Neuronal stem cell (in vitro differentiated cells): ENCODE measurements around the gene NFATC2.

Experiments
- DNase-seq: peaks from one replicate; pipeline ENCODE4 v3.0.0-alpha.2; 2013; ENCODE audit warnings: low spot score
- H2AFZ ChIP-seq: one replicate; pipeline ENCODE4 v1.6.1; 2013; ENCODE audit warnings: mild to moderate bottlenecking, low read length, inconsistent platforms
- H2AK5ac ChIP-seq: 2 replicates; pipeline ENCODE4 v1.6.1; 2013; ENCODE audit warnings: low read depth, mild to moderate bottlenecking, inconsistent platforms, low read length, moderate library complexity, mixed read lengths
- H2BK120ac ChIP-seq: 2 replicates; pipeline ENCODE4 v1.6.1; 2013; ENCODE audit warnings: low read depth, mild to moderate bottlenecking, inconsistent platforms, low read length, moderate library complexity, mixed read lengths
- H2BK12ac ChIP-seq: one replicate; pipeline ENCODE4 v1.6.1; 2013; ENCODE audit warnings: low read length, inconsistent platforms
- H2BK15ac ChIP-seq: 2 replicates; pipeline ENCODE4 v1.6.1; 2013; ENCODE audit warnings: mild to moderate bottlenecking, low read length, inconsistent platforms, mixed read lengths
- H2BK5ac ChIP-seq: one replicate; pipeline ENCODE4 v1.6.1; 2013; ENCODE audit warnings: inconsistent platforms, mild to moderate bottlenecking, low read length, moderate library complexity
- H3K14ac ChIP-seq: one replicate; pipeline ENCODE4 v1.6.1; 2013; ENCODE audit warnings: low read length, inconsistent platforms
- H3K18ac ChIP-seq: 2 replicates; pipeline ENCODE4 v1.6.1; 2013; ENCODE audit warnings: low read length, inconsistent platforms
- H3K23ac ChIP-seq: 2 replicates; pipeline ENCODE4 v1.6.1; 2013; ENCODE audit warnings: low read depth, mild to moderate bottlenecking, mixed read lengths, low read length, inconsistent platforms; ENCODE audit not compliant: poor library complexity
- H3K27ac ChIP-seq: replicated peaks from 3 replicates; pipeline ENCODE4 v1.5.1; 2013; ENCODE audit warnings: low read length, inconsistent platforms
- H3K27me3 ChIP-seq, 3 experiments: 2 replicates each; pipeline ENCODE4 v1.6.1; 2013; ENCODE audit warnings: low read length in 3 of 3, mild to moderate bottlenecking in 2 of 3, inconsistent platforms in 1 of 3, low read depth in 1 of 3, mixed read lengths in 1 of 3, moderate library complexity in 1 of 3; ENCODE audit not compliant: control insufficient read depth in 3 of 3, insufficient read depth in 3 of 3
- H3K36me3 ChIP-seq, 2 donors: replicated peaks in 1 of 2; 2 replicates each; pipeline ENCODE4 v1.6.1; 2013; ENCODE audit warnings: low read length in 2 of 2; ENCODE audit not compliant: control insufficient read depth in 2 of 2, insufficient read depth in 2 of 2
- H3K4ac ChIP-seq: 2 replicates; pipeline ENCODE4 v1.6.1; 2013; ENCODE audit warnings: inconsistent platforms, mild to moderate bottlenecking, low read length, moderate library complexity
- H3K4me1 ChIP-seq, 2 donors: 1 replicate in 1 of 2; 2 replicates in 1 of 2; pipeline ENCODE4 v1.6.1; 2013; ENCODE audit warnings: low read length in 2 of 2, low read depth in 1 of 2; ENCODE audit not compliant: control insufficient read depth in 2 of 2, insufficient read depth in 1 of 2
- H3K4me2 ChIP-seq: one replicate; pipeline ENCODE4 v1.6.1; 2013; ENCODE audit warnings: mild to moderate bottlenecking, low read length, inconsistent platforms; ENCODE audit not compliant: insufficient read depth, poor library complexity, severe bottlenecking
- H3K4me3 ChIP-seq, 2 donors: 2 replicates each; pipeline ENCODE4 v1.5.1; 2013; ENCODE audit warnings: low read length in 2 of 2, mild to moderate bottlenecking in 2 of 2, inconsistent platforms in 1 of 2, moderate library complexity in 1 of 2
- H3K79me1 ChIP-seq: one replicate; pipeline ENCODE4 v1.6.1; 2013; ENCODE audit warnings: low read depth, mild to moderate bottlenecking, inconsistent platforms, low read length, moderate library complexity
- H3K9ac ChIP-seq: one replicate; pipeline ENCODE4 v1.6.1; 2013; ENCODE audit warnings: mild to moderate bottlenecking, low read depth, low read length, inconsistent platforms; ENCODE audit not compliant: poor library complexity
- H3K9me3 ChIP-seq, 2 donors: replicated peaks in 1 of 2; 2 replicates each; pipeline versions ENCODE3 to v1.6.1; 2013; ENCODE audit warnings: low read length in 2 of 2, mild to moderate bottlenecking in 2 of 2, inconsistent platforms in 1 of 2, low read depth in 1 of 2, mixed read lengths in 1 of 2, moderate library complexity in 1 of 2; ENCODE audit not compliant: control insufficient read depth in 2 of 2, insufficient read depth in 1 of 2
- H4K8ac ChIP-seq: one replicate; pipeline ENCODE4 v1.6.1; 2013; ENCODE audit warnings: low read depth, mild to moderate bottlenecking, inconsistent platforms, low read length, moderate library complexity
- H4K91ac ChIP-seq: one replicate; pipeline ENCODE4 v1.6.1; 2013; ENCODE audit warnings: low read length, low read depth, mild to moderate bottlenecking, inconsistent platforms; ENCODE audit not compliant: poor library complexity
- WGBS, 2 donors: extraction: QIAGEN DNeasy Blood & Tissue Kit; methylation state at CpG; one replicate each; pipeline ENCODE4 v1.1.7; 2013; ENCODE audit warnings: missing lambda C conversion rate in 2 of 2, mixed read lengths in 1 of 2; ENCODE audit not compliant: insufficient read length in 2 of 2, insufficient replicate concordance in 1 of 2; ENCODE audit errors: extremely low coverage in 2 of 2; 5-methylcytosine and 5-hydroxymethylcytosine counted together

Gene NFATC2

GRCh38 chr20:51562332-51563173 is 20.0 kb upstream of the NFATC2 start:
- no peak overlapping the region for H2BK15ac ChIP-seq
- no peak overlapping the region for H3K23ac ChIP-seq
- H3K4me2 ChIP-seq = peak overlapping the region; percentile 87
- H4K91ac ChIP-seq = no peak overlapping the region
- H2AFZ ChIP-seq = peak overlapping the region; percentile 98
- no peaks in the 10 kb centered on the region for H3K9me3 ChIP-seq
- no peak overlapping the region for H4K8ac ChIP-seq
- peak overlapping the region; percentile 36 for H3K18ac ChIP-seq
- peak overlapping the region; percentile 55 to 83 for H3K4me3 ChIP-seq
- H3K36me3 ChIP-seq = no peaks in the 10 kb centered on the region
- H2BK5ac ChIP-seq = peak overlapping the region; percentile 59
- peak; percentile 76 for DNase-seq
- no peak overlapping the region for H3K4ac ChIP-seq
- peaks cover 0 to 53% (median 29%) of the 10 kb centered on the region in 3 experiments for H3K27me3 ChIP-seq
- peak overlapping the region; percentile 74 for H3K9ac ChIP-seq
- H2AK5ac ChIP-seq = no peak overlapping the region
- WGBS, 2 donors = no CpG with 5 or more reads among the region's 76 CpGs
- H3K14ac ChIP-seq = no peak overlapping the region
- H2BK120ac ChIP-seq = no peak overlapping the region
- H2BK12ac ChIP-seq = no peak overlapping the region
- peaks cover 7 to 25% of the 10 kb centered on the region in 2 donors for H3K4me1 ChIP-seq
- H3K79me1 ChIP-seq = no peaks in the 10 kb centered on the region
- H3K27ac ChIP-seq = peak overlapping the region; percentile 21

- Histone ChIP-seq H2BK5ac (peak overlapping the region; percentile 59), H3K27me3 (peaks cover 0 to 53% (median 29%) of the 10 kb centered on the region in 3 experiments), H3K4ac (no peak overlapping the region), H4K8ac (no peak overlapping the region), H2BK120ac (no peak overlapping the region), H3K4me2 (peak overlapping the region; percentile 87), H3K4me3 (peak overlapping the region; percentile 55 to 83), H2BK12ac (no peak overlapping the region), H2AK5ac (no peak overlapping the region), H3K36me3 (no peaks in the 10 kb centered on the region), H3K79me1 (no peaks in the 10 kb centered on the region), H4K91ac (no peak overlapping the region), H3K18ac (peak overlapping the region; percentile 36), H3K14ac (no peak overlapping the region), H3K23ac (no peak overlapping the region), H3K9me3 (no peaks in the 10 kb centered on the region), H3K4me1 (peaks cover 7 to 29% of the 10 kb centered on the region in 2 donors), H3K9ac (no peak overlapping the region), H3K27ac (no peak overlapping the region), H2BK15ac (no peak overlapping the region), H2AFZ (peak overlapping the region; percentile 98)
- no peak for DNase-seq
- WGBS, 2 donors = no CpG with 5 or more reads among the region's 10 CpGs
These were observed 19.5 kb upstream of the NFATC2 start for GRCh38 chr20:51562027-51562331.

GRCh38 chr20:51560550-51561307 is 18.2 kb upstream of the NFATC2 start:
- Histone ChIP-seq H3K23ac (no peak overlapping the region), H3K4me3 (peak overlapping the region in 1 of 2 donors; percentile 47), H4K91ac (no peak overlapping the region), H4K8ac (no peak overlapping the region), H3K79me1 (no peaks in the 10 kb centered on the region), H3K27me3 (peaks cover 0 to 48% (median 29%) of the 10 kb centered on the region in 3 experiments), H3K27ac (no peak overlapping the region), H2AK5ac (no peak overlapping the region), H3K4ac (no peak overlapping the region), H3K4me2 (no peak overlapping the region), H2BK120ac (no peak overlapping the region), H3K4me1 (peaks cover 7 to 29% of the 10 kb centered on the region in 2 donors), H2BK5ac (no peak overlapping the region), H3K36me3 (no peaks in the 10 kb centered on the region), H3K14ac (no peak overlapping the region), H3K9ac (peak overlapping the region; percentile 60), H2AFZ (peak overlapping the region; percentile 77), H3K18ac (no peak overlapping the region), H2BK12ac (no peak overlapping the region), H3K9me3 (peaks cover 0 to 4% of the 10 kb centered on the region in 2 donors), H2BK15ac (no peak overlapping the region)
- DNase-seq = no peak
- WGBS, 2 donors = no CpG with 5 or more reads among the region's 16 CpGs

GRCh38 chr20:51560042-51560441 is 17.5 kb upstream of the NFATC2 start:
- H2BK5ac ChIP-seq = no peak overlapping the region
- DNase-seq = no peak
- no peak overlapping the region for H3K4me2 ChIP-seq
- H3K79me1 ChIP-seq = no peaks in the 10 kb centered on the region
- H2BK12ac ChIP-seq = no peak overlapping the region
- peaks cover 0 to 4% of the 10 kb centered on the region in 2 donors for H3K9me3 ChIP-seq
- no peak overlapping the region for H3K18ac ChIP-seq
- no peak overlapping the region for H3K23ac ChIP-seq
- H2BK15ac ChIP-seq = no peak overlapping the region
- H2AFZ ChIP-seq = no peak overlapping the region
- H4K91ac ChIP-seq = no peak overlapping the region
- H3K4me1 ChIP-seq = peaks cover 7 to 29% of the 10 kb centered on the region in 2 donors
- H4K8ac ChIP-seq = no peak overlapping the region
- no peaks in the 10 kb centered on the region for H3K36me3 ChIP-seq
- H3K27me3 ChIP-seq = peaks cover 0 to 41% (median 29%) of the 10 kb centered on the region in 3 experiments
- H3K4ac ChIP-seq = no peak overlapping the region
- no peak overlapping the region for H2AK5ac ChIP-seq
- H3K27ac ChIP-seq = no peak overlapping the region
- H2BK120ac ChIP-seq = no peak overlapping the region
- H3K9ac ChIP-seq = no peak overlapping the region
- no peak overlapping the region for H3K4me3 ChIP-seq
- no CpG with 5 or more reads among the region's 1 CpG for WGBS, 2 donors
- H3K14ac ChIP-seq = no peak overlapping the region
